SKM-1 treated with dmso at 0.1 percent for 144 hours (cell line): Measurements from ENCODE around the gene HLA-DPB1.

Experiments
- DNase-seq: peaks from one replicate; lab custom pipeline; 2025; ENCODE audit not compliant: unreplicated experiment; lab: John Stamatoyannopoulos, UW

HLA-DPB1 gene

GRCh38 chr6:33070909-33071308 lies 4.9 kb upstream of the HLA-DPB1 start:
- no peak for DNase-seq

GRCh38 chr6:33071569-33071968 lies 4.2 kb upstream of the HLA-DPB1 start:
- no peak for DNase-seq

- no peak for DNase-seq
Measured at GRCh38 chr6:33072508-33073100, 3.2 kb upstream of the HLA-DPB1 start.

DNA sequence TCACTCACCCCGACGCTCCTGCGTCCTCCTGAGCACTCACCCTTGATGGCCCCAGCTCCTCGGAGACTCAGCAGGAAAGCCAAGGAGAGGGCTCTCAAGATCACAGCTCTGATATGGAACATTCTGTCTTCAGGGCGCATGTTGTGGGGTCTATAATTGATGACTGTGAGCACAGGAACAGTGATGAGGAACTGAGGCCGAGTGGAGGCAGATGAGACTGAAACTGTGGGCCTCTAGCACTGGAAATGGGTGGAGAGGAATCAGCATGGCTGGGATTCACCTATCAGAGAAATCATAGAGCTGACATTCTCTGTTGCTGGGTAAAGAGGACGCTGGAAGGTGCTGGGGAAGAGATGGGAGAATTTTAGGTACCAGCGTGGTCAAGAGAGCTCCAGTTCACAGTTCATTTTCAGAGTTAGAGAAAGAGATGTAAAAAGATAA lies 2.3 kb upstream of the HLA-DPB1 start, which contains the start of gene HLA-DPA1:
Gene HLA-DPA1, minus strand, starts transcription at position 219 of the 441 bp plus-strand sequence.
- DNase-seq = peak; percentile 79

DNA sequence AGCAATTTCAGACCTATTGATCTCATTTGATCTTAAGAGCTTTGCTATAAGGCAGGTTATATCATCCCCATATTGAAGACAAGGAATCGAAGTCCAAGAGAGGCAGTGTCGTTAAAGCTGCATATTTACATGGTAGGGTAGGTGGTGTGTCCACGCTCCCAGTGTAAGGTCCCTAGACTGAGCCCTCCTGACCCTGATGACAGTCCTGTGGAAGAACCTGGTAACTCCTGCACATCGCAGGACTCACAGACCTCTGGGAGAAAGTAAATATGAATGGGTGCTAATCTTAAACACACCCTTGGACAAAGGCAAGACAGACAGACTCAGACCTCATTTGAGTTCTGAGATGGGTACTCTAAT lies 602 bp upstream of the HLA-DPB1 start:
- no peak for DNase-seq

GRCh38 chr6:33076406-33076934 lies 680 bp downstream of the HLA-DPB1 start:
- DNase-seq = no peak

DNA sequence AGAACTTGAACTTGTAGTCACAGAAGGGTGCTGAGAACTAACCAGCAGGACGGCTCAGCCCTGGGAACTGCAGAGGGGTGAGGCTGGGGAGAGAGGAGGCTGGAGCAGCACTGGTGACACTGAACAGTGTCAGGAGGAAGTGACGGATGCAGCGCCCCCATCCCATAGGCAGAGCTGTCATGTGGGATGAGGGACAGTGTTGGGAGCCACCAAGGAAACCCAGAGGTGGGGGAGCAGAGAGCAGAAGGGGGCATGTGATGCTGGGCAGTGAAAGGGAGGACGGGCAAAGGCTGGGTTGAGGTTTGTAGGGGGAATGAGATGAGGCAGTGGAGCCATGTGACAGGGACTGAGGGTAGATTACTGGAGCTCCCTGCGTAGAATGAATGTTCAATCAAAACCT lies 2.1 kb downstream of the HLA-DPB1 start:
- no peak for DNase-seq

GRCh38 chr6:33078442-33078841 lies 2.7 kb downstream of the HLA-DPB1 start:
- no peak for DNase-seq

DNA sequence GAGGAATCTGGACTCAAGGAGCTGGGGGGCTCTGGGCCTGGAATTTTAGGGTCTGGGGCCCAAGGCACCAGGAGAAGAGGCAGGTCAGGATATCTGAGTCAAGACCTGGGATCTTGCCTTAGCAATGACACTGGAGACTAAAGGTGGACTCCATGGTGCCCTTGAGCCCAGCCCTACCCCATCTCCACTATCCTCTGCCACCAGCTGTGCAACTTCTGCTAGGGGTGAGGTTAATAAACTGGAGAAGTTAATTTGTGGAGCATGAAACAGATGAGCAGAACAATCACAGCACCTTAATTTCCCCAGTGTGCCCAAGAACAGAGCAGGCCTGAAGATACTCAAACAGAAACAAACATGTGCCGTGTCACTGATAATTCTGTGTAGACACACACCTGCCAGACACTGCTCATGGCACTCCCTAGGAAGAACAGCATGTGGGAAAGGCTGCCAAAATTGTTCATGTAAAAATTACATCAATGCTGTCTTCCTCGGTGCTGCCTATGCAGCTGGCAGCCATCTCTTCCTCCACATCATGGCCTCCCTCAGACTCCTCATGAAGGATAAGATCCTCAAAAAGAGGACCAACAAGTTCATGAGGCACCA lies 3.2 kb downstream of the HLA-DPB1 start:
- DNase-seq = no peak

DNA sequence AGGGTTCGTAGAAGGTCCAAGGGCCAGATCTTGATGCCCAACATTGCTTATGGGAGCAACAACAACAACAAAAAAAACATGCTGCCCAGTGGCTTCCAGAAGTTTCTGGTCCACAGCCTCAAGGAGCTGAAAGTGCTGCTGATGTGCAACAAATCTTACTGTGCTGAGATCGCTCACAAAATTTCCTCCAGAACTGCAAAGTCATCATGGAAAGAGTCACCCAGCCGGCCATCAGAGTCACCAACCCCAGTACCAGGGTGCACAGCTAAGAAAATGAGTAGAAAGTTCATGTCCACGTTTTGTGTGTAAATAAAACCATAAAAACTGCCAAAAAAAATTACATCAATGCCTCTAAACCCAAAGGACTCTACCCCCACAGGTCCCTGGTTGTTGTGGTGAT lies 3.8 kb downstream of the HLA-DPB1 start:
- no peak for DNase-seq

- no peak for DNase-seq
Measured at GRCh38 chr6:33080127-33081089, 4.6 kb downstream of the HLA-DPB1 start.

GRCh38 chr6:33081098-33081824 lies 5.5 kb downstream of the HLA-DPB1 start:
- no peak for DNase-seq

GRCh38 chr6:33082702-33083101 lies 6.9 kb downstream of the HLA-DPB1 start:
- peak; percentile 52 for DNase-seq

- no peak for DNase-seq
Measured at GRCh38 chr6:33085627-33086026, 9.8 kb downstream of the HLA-DPB1 start.

GRCh38 chr6:33088258-33088930 lies 12.6 kb downstream of the HLA-DPB1 start:
- no peak for DNase-seq

GRCh38 chr6:33088931-33089620 lies 13.3 kb downstream of the HLA-DPB1 start:
- DNase-seq = no peak

DNA sequence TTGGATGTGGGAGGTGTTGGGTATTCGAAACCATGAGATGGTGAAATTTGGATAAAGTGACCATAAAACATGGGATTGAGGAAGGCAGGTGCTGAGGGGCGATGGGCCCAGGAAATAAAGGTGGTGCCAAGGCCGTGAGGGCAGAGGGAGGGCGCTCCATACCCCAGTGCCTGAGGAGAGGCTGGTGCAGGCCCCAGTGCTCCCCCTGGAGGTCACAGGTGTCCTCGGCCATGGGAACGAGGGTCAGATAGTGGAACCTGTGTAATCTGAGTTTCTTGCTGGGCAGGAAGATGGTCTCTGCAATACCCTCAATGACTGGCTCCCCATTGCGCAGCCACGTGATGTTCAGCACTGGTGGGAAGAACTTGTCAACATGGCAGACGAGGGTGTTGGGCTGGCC lies 16.2 kb downstream of the HLA-DPB1 start:
- DNase-seq = no peak

GRCh38 chr6:33092385-33092784 lies 16.6 kb downstream of the HLA-DPB1 start:
- no peak for DNase-seq

DNA sequence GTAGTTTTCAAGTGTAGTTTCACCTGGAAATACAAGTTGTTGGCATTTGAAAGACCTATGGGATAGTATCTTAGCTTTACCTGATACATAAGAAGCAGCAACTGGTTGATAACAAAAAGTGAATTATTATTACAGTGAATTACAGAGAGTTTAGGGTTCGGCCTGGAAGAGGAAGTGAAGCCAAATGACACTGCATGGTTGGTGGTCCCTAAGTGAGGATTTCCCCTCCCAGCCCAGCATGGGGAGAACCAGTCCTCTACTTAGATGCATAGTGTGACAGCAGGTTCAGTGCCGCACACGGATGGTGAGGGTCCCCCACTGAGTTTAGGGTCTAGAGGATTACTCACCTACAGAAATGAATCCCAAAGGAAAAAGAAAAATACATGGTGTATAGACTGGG lies 18.1 kb downstream of the HLA-DPB1 start:
- DNase-seq = no peak

GRCh38 chr6:33095681-33096080 lies 19.9 kb downstream of the HLA-DPB1 start:
- no peak for DNase-seq
